Measurements from ENCODE around the gene KDM4C. TPM values are rescaled to one million over a fixed set of nuclear protein-coding genes. Genes with fewer than 3 reads are reported as not detected.
"Not testable (repeated sequence)": the region's sequence is repeated elsewhere in the genome, so short reads cannot be mapped to it uniquely, and the experiment has no call there.

The KDM4C gene
- polyA plus RNA-seq, 1 donor: 12.0 TPM

GRCh38 chr9:7169717-7170389 is 412.1 kb downstream of the KDM4C start:
- DNase-seq (ENCODE audit: low read depth): no peak

GRCh38 chr9:7171396-7172153 is 413.8 kb downstream of the KDM4C start:
- no peak for DNase-seq (ENCODE audit: low read depth)

- DNase-seq (ENCODE audit: low read depth): no peak
Observed at GRCh38 chr9:7172154-7173115, 414.7 kb downstream of the KDM4C start.

GRCh38 chr9:7173139-7173538 is 415.4 kb downstream of the KDM4C start:
- DNase-seq (ENCODE audit: low read depth): no peak

- DNase-seq (ENCODE audit: low read depth): no peak
Observed at GRCh38 chr9:7174301-7174700, 416.5 kb downstream of the KDM4C start.

- no peak for DNase-seq (ENCODE audit: low read depth)
Observed at GRCh38 chr9:7174884-7175283, 417.1 kb downstream of the KDM4C start.

- peak; percentile 16 for DNase-seq (ENCODE audit: low read depth)
Observed at GRCh38 chr9:7176561-7176960, 418.8 kb downstream of the KDM4C start.

GRCh38 chr9:7177383-7177782 is 419.6 kb downstream of the KDM4C start:
- DNase-seq (ENCODE audit: low read depth): no peak

- no peak for DNase-seq (ENCODE audit: low read depth)
Observed at GRCh38 chr9:7178729-7179128, 421.0 kb downstream of the KDM4C start.

- DNase-seq (ENCODE audit: low read depth): no peak
Observed at GRCh38 chr9:7180247-7180646, 422.5 kb downstream of the KDM4C start.

GRCh38 chr9:7183139-7183538 is 425.4 kb downstream of the KDM4C start:
- DNase-seq (ENCODE audit: low read depth): not testable (repeated sequence)

GRCh38 chr9:7185612-7186011 is 427.8 kb downstream of the KDM4C start:
- no peak for DNase-seq (ENCODE audit: low read depth)

- no peak for DNase-seq (ENCODE audit: low read depth)
Observed at GRCh38 chr9:7186175-7186574, 428.4 kb downstream of the KDM4C start.

GRCh38 chr9:7192266-7192665 is 434.5 kb downstream of the KDM4C start:
- no peak for DNase-seq (ENCODE audit: low read depth)

- no peak for DNase-seq (ENCODE audit: low read depth)
Observed at GRCh38 chr9:7195526-7195925, 437.8 kb downstream of the KDM4C start.

- no peak for DNase-seq (ENCODE audit: low read depth)
Observed at GRCh38 chr9:7196467-7196866, 438.7 kb downstream of the KDM4C start.

- no peak for DNase-seq (ENCODE audit: low read depth)
Observed at GRCh38 chr9:7201196-7201595, 443.4 kb downstream of the KDM4C start.

GRCh38 chr9:7205806-7206205 is 448.0 kb downstream of the KDM4C start:
- DNase-seq (ENCODE audit: low read depth): no peak

- DNase-seq (ENCODE audit: low read depth): no peak
Observed at GRCh38 chr9:7206221-7206758, 448.5 kb downstream of the KDM4C start.

- DNase-seq (ENCODE audit: low read depth): no peak
Observed at GRCh38 chr9:7209016-7209715, 451.4 kb downstream of the KDM4C start.

- DNase-seq (ENCODE audit: low read depth): no peak
Observed at GRCh38 chr9:7209990-7210389, 452.2 kb downstream of the KDM4C start.
